Activated CD4-positive, alpha-beta T cell treated with anti-CD3 and anti-CD28 coated beads for 1 hour (primary cell): Measurements from ENCODE around the gene DNAJC5.
"Not testable (repeated sequence)": the region's sequence is repeated elsewhere in the genome, so short reads cannot be mapped to it uniquely, and the experiment has no call there.

ENCODE experiments used
- DNase-seq: peaks from one replicate; pipeline ENCODE4 v3.0.0-alpha.2; 2020

DNAJC5 gene

GRCh38 chr20:63861981-63862901, 32.7 kb upstream of the DNAJC5 start:
- DNase-seq, result no peak

- no peak for DNase-seq
These were observed 31.7 kb upstream of the DNAJC5 start for GRCh38 chr20:63863021-63863797.

GRCh38 chr20:63863798-63864544, 31.0 kb upstream of the DNAJC5 start:
- peak; percentile 65 for DNase-seq

- no peak for DNase-seq
These were observed 30.4 kb upstream of the DNAJC5 start for GRCh38 chr20:63864545-63864977.

GRCh38 chr20:63864978-63865640, 29.8 kb upstream of the DNAJC5 start, which contains the start of gene TPD52L2:
Gene TPD52L2, plus strand, starts transcription at chr20:63865270. Its CDS starts 96 bp downstream, at chr20:63865366.
- DNase-seq, result peak; percentile 94

GRCh38 chr20:63867042-63867441, 27.9 kb upstream of the DNAJC5 start:
- not testable (repeated sequence) for DNase-seq

GRCh38 chr20:63868264-63868663, 26.7 kb upstream of the DNAJC5 start:
- DNase-seq, result no peak

GRCh38 chr20:63873477-63873971, 21.4 kb upstream of the DNAJC5 start:
- DNase-seq, result no peak

- not testable (repeated sequence) for DNase-seq
These were observed 20.7 kb upstream of the DNAJC5 start for GRCh38 chr20:63874241-63874640.

- no peak for DNase-seq
These were observed 18.4 kb upstream of the DNAJC5 start for GRCh38 chr20:63876489-63877036.

- no peak for DNase-seq
These were observed 17.0 kb upstream of the DNAJC5 start for GRCh38 chr20:63877755-63878470.

GRCh38 chr20:63878899-63879663, 15.8 kb upstream of the DNAJC5 start:
- DNase-seq, result no peak

GRCh38 chr20:63880901-63881300, 14.0 kb upstream of the DNAJC5 start:
- not testable (repeated sequence) for DNase-seq

GRCh38 chr20:63881451-63882226, 13.3 kb upstream of the DNAJC5 start:
- DNase-seq, result no peak

GRCh38 chr20:63882257-63883200, 12.4 kb upstream of the DNAJC5 start:
- DNase-seq, result no peak

GRCh38 chr20:63883201-63883593, 11.7 kb upstream of the DNAJC5 start:
- DNase-seq, result no peak

GRCh38 chr20:63884506-63885263, 10.2 kb upstream of the DNAJC5 start:
- no peak for DNase-seq
